GM21390 (cell line): ENCODE data around the gene PURB.
"Not testable (repeated sequence)": the region's sequence is repeated elsewhere in the genome, so short reads cannot be mapped to it uniquely, and the experiment has no call there.

Source experiments
- ATAC-seq: cut with Tn5 transposase; IDR thresholded peaks from one replicate; pipeline ENCODE4 v1.9.1; 2021; ENCODE audit not compliant: unreplicated experiment

PURB gene

GRCh38 chr7:44854644-44855364 lies 30.5 kb downstream of the PURB start:
- no peak for ATAC-seq

GRCh38 chr7:44853391-44853790 lies 31.9 kb downstream of the PURB start:
- no peak for ATAC-seq

GRCh38 chr7:44852590-44852989 lies 32.7 kb downstream of the PURB start:
- no peak for ATAC-seq

- no peak for ATAC-seq
These were observed 35.3 kb downstream of the PURB start for GRCh38 chr7:44849885-44850544.

GRCh38 chr7:44849259-44849884 lies 36.0 kb downstream of the PURB start:
- ATAC-seq: no peak

- ATAC-seq: peak; percentile 76
These were observed 37.3 kb downstream of the PURB start, which contains the start of gene H2AZ2 for GRCh38 chr7:44847920-44848634. TSS of gene H2AZ2 (minus strand) at chr7:44848087. CDS start at chr7:44847971, 116 bp downstream.

GRCh38 chr7:44847509-44847919 lies 37.8 kb downstream of the PURB start:
- ATAC-seq: peak; percentile 68

GRCh38 chr7:44846816-44847508 lies 38.4 kb downstream of the PURB start:
- no peak for ATAC-seq

GRCh38 chr7:44846390-44846789 lies 38.9 kb downstream of the PURB start:
- not testable (repeated sequence) for ATAC-seq

- ATAC-seq: no peak
These were observed 39.9 kb downstream of the PURB start for GRCh38 chr7:44845451-44845850.

GRCh38 chr7:44843440-44843839 lies 41.9 kb downstream of the PURB start:
- ATAC-seq: not testable (repeated sequence)

GRCh38 chr7:44842675-44843074 lies 42.7 kb downstream of the PURB start:
- not testable (repeated sequence) for ATAC-seq

GRCh38 chr7:44838751-44839150 lies 46.6 kb downstream of the PURB start:
- no peak for ATAC-seq

- ATAC-seq: no peak
These were observed 57.8 kb downstream of the PURB start for GRCh38 chr7:44827567-44827966.
